Measurements from ENCODE around the gene NUDT21. TPM values are rescaled to one million over a fixed set of nuclear protein-coding genes. Genes with fewer than 3 reads are reported as not detected.

The NUDT21 gene
- total and polyA plus RNA-seq, 10 of the 15 experiments (the other 5 are each of a cell fraction or from before 2014, with no cell fraction given), result 70.1 to 229 (median 127) TPM

GRCh38 chr16:56468800-56469199, 17.7 kb upstream of the NUDT21 start (continued):
- TF ChIP-seq STAT1 (conservative IDR thresholded peaks at IDR 0.05), result no peak

- Histone ChIP-seq H3K79me2 (ENCODE audit: control insufficient read depth, insufficient read depth, low read length) (no peaks in the 10 kb centered on the region), H3K4me3 (no peak overlapping the region), H3K9me3 (replicated peaks; ENCODE audit: control insufficient read depth, insufficient read depth, low read length) (no peaks in the 10 kb centered on the region), H3K36me3 (ENCODE audit: control insufficient read depth in 2 of 2, insufficient read depth in 2 of 2, low read length in 1 of 2) (peaks cover 5 to 33% of the 10 kb centered on the region in 2 experiments), H3K4me2 (ENCODE audit: control insufficient read depth, insufficient read depth) (no peak overlapping the region), H3K9ac (ENCODE audit: control insufficient read depth, insufficient read depth, low read length) (no peak overlapping the region), H3K4me1 (ENCODE audit: control insufficient read depth, insufficient read depth, low read length) (no peaks in the 10 kb centered on the region), H3K27me3 (replicated peaks in 1 of 2; ENCODE audit: control insufficient read depth in 2 of 2, insufficient read depth in 2 of 2, low read length in 1 of 2) (no peaks in the 10 kb centered on the region), H2AFZ (ENCODE audit: control insufficient read depth, low read depth, low read length) (no peak overlapping the region), H4K20me1 (ENCODE audit: control insufficient read depth, insufficient read depth) (no peaks in the 10 kb centered on the region), H3K27ac (ENCODE audit: control insufficient read depth, insufficient read depth) (no peak overlapping the region)
- WGBS (ENCODE audit: insufficient coverage, insufficient replicate concordance, low lambda C conversion rate, missing lambda C conversion rate), result 87% methylated on average over 2 of the region's 2 CpGs
- CTCF ChIA-PET, result interaction anchor here (0.7 kb wide), 1 partner anchor 59 kb away, joined by 3 read pairs; no protein-coding TSS in a partner anchor
- no peak for FAIRE-seq
- ATAC-seq, result no peak
- TF ChIP-seq EGR1 (IDR thresholded peaks at IDR 0.05; ENCODE audit: borderline replicate concordance in 1 of 2, low read depth in 2 of 2, low read length in 2 of 2), result no peak
- TF ChIP-seq JUND (IDR thresholded peaks at IDR 0.05; ENCODE audit: low read depth, low read length), result no peak
- TF ChIP-seq CBFB (IDR thresholded peaks at IDR 0.05; ENCODE audit: low read depth), result no peak
- TF ChIP-seq NR2C2 (IDR thresholded peaks at IDR 0.05; ENCODE audit: borderline replicate concordance, control insufficient read depth, insufficient read length, low read depth), result no peak
- RAD21 ChIA-PET (ENCODE audit: unreplicated experiment), result no interaction called here
- DNase-seq (ENCODE audit: low read depth, low spot score), result no peak
- no TSS peak for BruUV-seq (replicated peaks)
- POLR2A ChIA-PET, result interaction anchor here (0.6 kb wide), 1 partner anchor 51 kb away, joined by 3 read pairs; no protein-coding TSS in a partner anchor
- intact Hi-C loops (cut with micrococcal nuclease; ENCODE audit: unreplicated experiment), result no loop called here
- SMC1A ChIA-PET (ENCODE audit: uncharacterized antibody, unreplicated experiment), result no interaction called here
- in situ Hi-C loops (cut with MboI), result no loop called here
Observed at GRCh38 chr16:56466344-56466743, 15.2 kb upstream of the NUDT21 start.

- CTCF ChIA-PET, result no interaction called here
- peaks cover 2 to 21% of the 10 kb centered on the region in 2 experiments for H3K36me3 ChIP-seq (ENCODE audit: control insufficient read depth in 2 of 2, insufficient read depth in 2 of 2, low read length in 1 of 2)
- no peak overlapping the region for H2AFZ ChIP-seq (ENCODE audit: control insufficient read depth, low read depth, low read length)
- BruUV-seq (replicated peaks), result no TSS peak
- RAD21 ChIA-PET (ENCODE audit: unreplicated experiment), result no interaction called here
- DNase-seq (ENCODE audit: low read depth, low spot score) (no peak), ATAC-seq (no peak), FAIRE-seq (no peak)
- no peak overlapping the region for H3K4me2 ChIP-seq (ENCODE audit: control insufficient read depth, insufficient read depth)
- no peak overlapping the region for H3K27ac ChIP-seq (ENCODE audit: control insufficient read depth, insufficient read depth)
- no peak overlapping the region for H3K4me3 ChIP-seq
- no peak for TF ChIP-seq PML (IDR thresholded peaks at IDR 0.05; ENCODE audit: low read length)
- no peak for TF ChIP-seq SUPT20H (IDR thresholded peaks at IDR 0.05; ENCODE audit: borderline replicate concordance, control insufficient read depth, low read depth, low read length)
- TF ChIP-seq WRNIP1 (IDR thresholded peaks at IDR 0.05; ENCODE audit: borderline replicate concordance, low read depth, low read length), result no peak
- no peak for TF ChIP-seq HDGF (IDR thresholded peaks at IDR 0.05)
- TF ChIP-seq BACH1 (IDR thresholded peaks at IDR 0.05; ENCODE audit: borderline replicate concordance), result no peak
- no peaks in the 10 kb centered on the region for H3K79me2 ChIP-seq (ENCODE audit: control insufficient read depth, insufficient read depth, low read length)
- no peaks in the 10 kb centered on the region for H3K9me3 ChIP-seq (replicated peaks; ENCODE audit: control insufficient read depth, insufficient read depth, low read length)
- POLR2A ChIA-PET, result no interaction called here
- no peaks in the 10 kb centered on the region for H3K4me1 ChIP-seq (ENCODE audit: control insufficient read depth, insufficient read depth, low read length)
- H4K20me1 ChIP-seq (ENCODE audit: control insufficient read depth, insufficient read depth), result no peaks in the 10 kb centered on the region
- in situ Hi-C loops (cut with MboI), result no loop called here
- H3K27me3 ChIP-seq (replicated peaks in 1 of 2; ENCODE audit: control insufficient read depth in 2 of 2, insufficient read depth in 2 of 2, low read length in 1 of 2), result no peaks in the 10 kb centered on the region
- H3K9ac ChIP-seq (ENCODE audit: control insufficient read depth, insufficient read depth, low read length), result no peak overlapping the region
- intact Hi-C loops (cut with micrococcal nuclease; ENCODE audit: unreplicated experiment), result no loop called here
- 97% methylated on average over 3 of the region's 6 CpGs for whole genome bisulfite sequencing (ENCODE audit: insufficient coverage, insufficient replicate concordance, low lambda C conversion rate, missing lambda C conversion rate)
- SMC1A ChIA-PET (ENCODE audit: uncharacterized antibody, unreplicated experiment), result no interaction called here
Observed at GRCh38 chr16:56463153-56463552, 12.0 kb upstream of the NUDT21 start.

Measured in GM12878 (cell line).